ENCODE measurements around the gene GPR63. TPM values are rescaled to one million over a fixed set of nuclear protein-coding genes. Genes with fewer than 3 reads are reported as not detected.
A peak's percentile ranks its signal among the peaks of the same experiment; 100 is the strongest.

GPR63 gene
- total and polyA plus RNA-seq, 9 of the 15 experiments (the other 6 are each of a cell fraction or from before 2014, with no cell fraction given), result 1.6 to 5.1 (median 3.7) TPM

DNA sequence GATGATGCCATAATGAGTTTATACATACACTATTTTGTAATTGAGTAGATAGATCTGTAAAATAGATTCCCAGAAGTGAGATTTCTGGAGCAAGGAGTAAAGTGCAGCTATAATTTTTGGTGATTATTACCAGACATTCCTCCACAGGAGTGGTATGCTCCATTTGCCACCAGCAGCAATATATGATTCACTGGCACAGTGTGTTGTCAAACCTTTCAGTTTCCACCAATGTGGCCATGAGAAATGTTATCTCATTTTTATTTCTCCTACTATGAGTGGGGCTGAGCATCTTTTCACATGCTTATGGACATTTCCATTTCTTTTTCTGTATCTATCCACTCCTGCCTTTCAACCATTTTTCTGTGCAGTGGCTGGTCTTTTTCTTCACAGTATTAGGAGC, 70.5 kb downstream of the GPR63 start (continued):
- TF ChIP-seq, protein P1, sequence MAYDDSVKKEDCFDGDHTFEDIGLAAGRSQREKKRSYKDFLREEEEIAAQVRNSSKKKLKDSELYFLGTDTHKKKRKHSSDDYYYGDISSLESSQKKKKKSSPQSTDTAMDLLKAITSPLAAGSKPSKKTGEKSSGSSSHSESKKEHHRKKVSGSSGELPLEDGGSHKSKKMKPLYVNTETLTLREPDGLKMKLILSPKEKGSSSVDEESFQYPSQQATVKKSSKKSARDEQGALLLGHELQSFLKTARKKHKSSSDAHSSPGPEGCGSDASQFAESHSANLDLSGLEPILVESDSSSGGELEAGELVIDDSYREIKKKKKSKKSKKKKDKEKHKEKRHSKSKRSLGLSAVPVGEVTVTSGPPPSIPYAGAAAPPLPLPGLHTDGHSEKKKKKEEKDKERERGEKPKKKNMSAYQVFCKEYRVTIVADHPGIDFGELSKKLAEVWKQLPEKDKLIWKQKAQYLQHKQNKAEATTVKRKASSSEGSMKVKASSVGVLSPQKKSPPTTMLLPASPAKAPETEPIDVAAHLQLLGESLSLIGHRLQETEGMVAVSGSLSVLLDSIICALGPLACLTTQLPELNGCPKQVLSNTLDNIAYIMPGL (CRISPR knock-in tag; IDR thresholded peaks at IDR 0.05), result no peak
- TF ChIP-seq, protein P2, sequence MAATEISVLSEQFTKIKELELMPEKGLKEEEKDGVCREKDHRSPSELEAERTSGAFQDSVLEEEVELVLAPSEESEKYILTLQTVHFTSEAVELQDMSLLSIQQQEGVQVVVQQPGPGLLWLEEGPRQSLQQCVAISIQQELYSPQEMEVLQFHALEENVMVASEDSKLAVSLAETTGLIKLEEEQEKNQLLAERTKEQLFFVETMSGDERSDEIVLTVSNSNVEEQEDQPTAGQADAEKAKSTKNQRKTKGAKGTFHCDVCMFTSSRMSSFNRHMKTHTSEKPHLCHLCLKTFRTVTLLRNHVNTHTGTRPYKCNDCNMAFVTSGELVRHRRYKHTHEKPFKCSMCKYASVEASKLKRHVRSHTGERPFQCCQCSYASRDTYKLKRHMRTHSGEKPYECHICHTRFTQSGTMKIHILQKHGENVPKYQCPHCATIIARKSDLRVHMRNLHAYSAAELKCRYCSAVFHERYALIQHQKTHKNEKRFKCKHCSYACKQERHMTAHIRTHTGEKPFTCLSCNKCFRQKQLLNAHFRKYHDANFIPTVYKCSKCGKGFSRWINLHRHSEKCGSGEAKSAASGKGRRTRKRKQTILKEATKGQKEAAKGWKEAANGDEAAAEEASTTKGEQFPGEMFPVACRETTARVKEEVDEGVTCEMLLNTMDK (IDR thresholded peaks at IDR 0.05; ENCODE audit: borderline replicate concordance, insufficient read depth, low read depth, low read length, poor library complexity, severe bottlenecking), result no peak
- TF ChIP-seq ZNF316 (IDR thresholded peaks at IDR 0.05) (no peak), JUND (IDR thresholded peaks at IDR 0.05; ENCODE audit: borderline replicate concordance, low read depth, low read length) (no peak), JUND (tag; IDR thresholded peaks at IDR 0.05; ENCODE audit: borderline replicate concordance, low read depth, low read length) (no peak)

DNA sequence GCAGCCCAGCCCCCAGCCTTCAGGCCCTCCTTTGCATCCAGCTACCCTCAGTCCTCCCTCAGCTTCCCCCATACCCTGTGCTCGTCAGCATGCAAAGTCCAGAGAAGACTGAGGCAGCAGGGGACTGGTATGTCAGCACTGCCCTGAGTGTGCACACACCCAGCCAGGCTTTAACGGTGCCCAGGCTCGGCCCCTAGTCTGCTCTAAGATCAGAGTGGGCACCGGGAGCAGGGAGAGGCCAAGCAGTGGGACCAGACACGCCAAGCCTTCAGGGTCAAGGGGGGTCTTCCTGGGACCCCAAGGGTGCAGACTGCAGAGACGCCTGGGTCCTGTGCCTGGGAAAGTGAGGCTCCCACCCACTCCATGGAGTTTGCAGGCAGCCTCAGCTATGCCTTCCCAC, 74.7 kb downstream of the GPR63 start:
- H3K9me3 ChIP-seq (replicated peaks; ENCODE audit: control insufficient read depth, insufficient read depth, low read depth, low read length), result no peaks in the 10 kb centered on the region
- ATAC-seq (no peak), FAIRE-seq (no peak), DNase-seq (ENCODE audit: extremely low read depth in 1 of 4, low spot score in 3 of 4) (no peak)
- H3K27me3 ChIP-seq (ENCODE audit: control insufficient read depth in 2 of 2, insufficient read depth in 2 of 2, low read length in 2 of 2), result peaks cover 6 to 23% of the 10 kb centered on the region in 2 experiments; a peak in 3 of 5 replicates
- no peak overlapping the region for H3K27ac ChIP-seq (ENCODE audit: extremely low read depth, low read depth, low read length)
- H3K4me3 ChIP-seq, result no peak overlapping the region
- H2AFZ ChIP-seq (ENCODE audit: low read depth, low read length), result no peak overlapping the region
- H3K9me1 ChIP-seq (ENCODE audit: control insufficient read depth, insufficient read depth, low read length), result no peaks in the 10 kb centered on the region
- peak overlapping the region in 1 of 2 experiments; percentile 5; a peak in 1 of 4 replicates for H3K9ac ChIP-seq (ENCODE audit: insufficient read depth in 1 of 2, low read depth in 2 of 2, low read length in 2 of 2)
- no peaks in the 10 kb centered on the region for H3K4me1 ChIP-seq (replicated peaks in 1 of 2; ENCODE audit: control insufficient read depth in 2 of 2, insufficient read depth in 2 of 2, low read length in 2 of 2)
- 0% methylated on average over 6 of the region's 6 CpGs for WGBS (ENCODE audit: insufficient coverage, low coverage, missing lambda C conversion rate)
- POLR2A ChIA-PET, result no interaction called here
- H3K36me3 ChIP-seq (ENCODE audit: control insufficient read depth, insufficient read depth, low read length), result no peaks in the 10 kb centered on the region
- intact Hi-C loops (cut with micrococcal nuclease) (loop anchor here (5.0 to 10.0 kb wide), 3 partner anchors 135 to 292 kb away; partner anchors contain the start of gene NDUFAF4), in situ Hi-C loops (cut with MboI) (no loop called here)
- CTCF ChIA-PET (ENCODE audit: low intra/inter-chr PET ratio), result no interaction called here
- H4K20me1 ChIP-seq (replicated peaks; ENCODE audit: control insufficient read depth, insufficient read depth, low read length), result no peaks in the 10 kb centered on the region
- TF ChIP-seq CBX2 (IDR thresholded peaks at IDR 0.05; ENCODE audit: insufficient read depth, low read length, poor library complexity, severe bottlenecking) (no peak), PHF21A (IDR thresholded peaks at IDR 0.05; ENCODE audit: borderline replicate concordance, low read depth) (no peak), YBX1 (IDR thresholded peaks at IDR 0.05) (no peak), MCM5 (IDR thresholded peaks at IDR 0.05; ENCODE audit: low read depth) (no peak)
- TF ChIP-seq, protein P3, sequence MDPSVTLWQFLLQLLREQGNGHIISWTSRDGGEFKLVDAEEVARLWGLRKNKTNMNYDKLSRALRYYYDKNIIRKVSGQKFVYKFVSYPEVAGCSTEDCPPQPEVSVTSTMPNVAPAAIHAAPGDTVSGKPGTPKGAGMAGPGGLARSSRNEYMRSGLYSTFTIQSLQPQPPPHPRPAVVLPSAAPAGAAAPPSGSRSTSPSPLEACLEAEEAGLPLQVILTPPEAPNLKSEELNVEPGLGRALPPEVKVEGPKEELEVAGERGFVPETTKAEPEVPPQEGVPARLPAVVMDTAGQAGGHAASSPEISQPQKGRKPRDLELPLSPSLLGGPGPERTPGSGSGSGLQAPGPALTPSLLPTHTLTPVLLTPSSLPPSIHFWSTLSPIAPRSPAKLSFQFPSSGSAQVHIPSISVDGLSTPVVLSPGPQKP (CRISPR knock-in tag; IDR thresholded peaks at IDR 0.05), result no peak
- H3K4me2 ChIP-seq (ENCODE audit: insufficient read depth, low read length), result no peak overlapping the region
- no peaks in the 10 kb centered on the region for H3K79me2 ChIP-seq (ENCODE audit: control insufficient read depth, insufficient read depth, low read length)
- BruUV-seq (replicated peaks), result no TSS peak

Measured in K562 (cell line).